HTR-8/SVneo (cell line): ENCODE results near the gene CCDC77.

Experiments
- DNase-seq: peaks from one replicate; pipeline ENCODE4 v3.0.0; 2011; ENCODE audit warnings: low spot score, mixed read lengths; ENCODE audit not compliant: insufficient read length
- FAIRE-seq: peaks from 2 replicates; lab custom pipeline; 2011; peaks lifted over from hg19 to GRCh38; lab: Jason Lieb, UNC

Gene CCDC77

DNA sequence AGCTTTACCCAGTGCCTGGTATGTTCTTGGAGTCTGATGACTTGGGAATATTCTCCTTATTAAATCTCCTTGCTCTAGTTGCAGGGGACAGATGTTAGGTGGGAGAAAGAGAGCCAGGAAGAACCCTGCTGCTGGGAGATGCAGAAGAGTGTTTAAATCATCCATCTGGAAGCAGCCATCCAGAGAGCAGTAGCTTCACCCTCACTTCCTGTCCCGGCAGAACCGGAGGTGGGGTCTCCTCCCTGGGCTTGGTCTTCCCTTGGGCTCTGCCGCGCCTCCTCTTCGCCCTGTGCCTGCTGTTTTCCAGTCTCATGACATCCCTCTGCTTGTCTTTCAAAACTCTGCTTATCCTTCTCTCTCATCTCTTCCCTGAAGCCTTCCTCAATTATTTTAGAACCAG lies 73.8 kb downstream of the CCDC77 start:
- no peak for DNase-seq
- no peak for FAIRE-seq

DNA sequence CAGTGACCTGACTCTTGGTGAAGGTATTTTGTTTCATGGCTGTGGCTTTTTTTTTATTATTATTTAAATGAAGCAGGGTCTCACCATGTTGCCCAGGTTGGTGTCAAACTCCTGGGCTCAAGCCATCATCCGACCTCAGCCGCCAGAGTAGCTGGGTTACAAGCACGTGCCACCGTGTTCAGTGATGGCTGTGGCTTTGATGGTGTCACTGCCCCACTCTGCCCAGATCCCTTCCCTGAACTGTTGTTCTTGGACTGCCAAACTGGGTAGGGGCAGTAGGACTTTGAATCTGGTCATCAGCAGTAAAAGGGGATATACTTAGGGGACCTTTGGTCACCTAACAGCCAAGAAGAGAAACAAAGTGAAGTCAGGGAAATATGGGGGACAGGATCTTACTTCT lies 77.7 kb downstream of the CCDC77 start:
- DNase-seq: no peak
- no peak for FAIRE-seq

DNA sequence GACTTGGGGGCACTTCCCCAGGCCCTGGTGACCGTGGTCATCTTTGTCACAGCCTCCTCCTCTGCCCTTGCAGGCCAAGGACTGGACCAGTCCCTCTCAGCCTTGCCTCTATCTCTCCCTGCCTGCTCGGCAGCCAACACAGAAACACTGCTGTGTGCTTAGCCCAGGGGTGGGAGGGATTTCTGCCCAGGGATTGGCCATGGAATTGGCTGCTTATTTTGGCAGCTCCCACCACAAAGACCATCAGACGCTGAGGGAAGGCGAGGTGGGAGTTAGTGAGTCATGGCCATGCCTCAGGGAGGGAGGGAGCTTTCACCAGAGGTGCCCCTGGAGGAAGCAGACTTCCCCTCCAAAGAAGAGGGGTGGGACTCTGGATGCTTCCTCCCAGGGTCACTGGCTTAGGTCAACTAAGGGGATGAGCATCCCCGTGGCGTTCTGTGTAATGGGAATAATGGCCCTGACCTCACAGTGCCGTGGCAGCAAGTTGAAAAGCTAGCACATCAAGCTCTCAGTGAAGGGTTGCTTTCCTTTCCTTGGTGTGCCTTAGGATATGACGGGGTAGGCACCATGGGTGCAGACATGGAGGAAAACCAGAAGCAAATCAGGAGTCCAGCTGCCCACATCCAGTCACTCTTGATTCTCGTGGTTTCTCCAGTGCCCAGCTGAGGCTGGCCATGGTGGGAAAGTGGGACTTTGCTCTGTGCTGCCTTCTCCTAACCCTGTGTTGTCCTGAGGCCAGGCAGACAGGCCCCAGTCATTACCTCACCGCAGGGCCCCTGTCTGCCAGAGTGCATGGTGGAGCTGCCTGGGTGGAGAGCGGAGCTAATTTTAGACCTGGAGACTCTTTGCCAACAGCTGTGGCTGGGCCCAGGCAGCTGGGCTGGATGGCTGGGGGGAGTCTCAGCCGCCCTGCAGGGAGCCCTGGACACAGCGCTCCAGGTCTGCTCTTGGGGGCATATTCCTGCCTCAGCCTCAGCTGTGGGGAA lies 79.7 kb downstream of the CCDC77 start:
- FAIRE-seq: no peak
- DNase-seq: no peak

DNA sequence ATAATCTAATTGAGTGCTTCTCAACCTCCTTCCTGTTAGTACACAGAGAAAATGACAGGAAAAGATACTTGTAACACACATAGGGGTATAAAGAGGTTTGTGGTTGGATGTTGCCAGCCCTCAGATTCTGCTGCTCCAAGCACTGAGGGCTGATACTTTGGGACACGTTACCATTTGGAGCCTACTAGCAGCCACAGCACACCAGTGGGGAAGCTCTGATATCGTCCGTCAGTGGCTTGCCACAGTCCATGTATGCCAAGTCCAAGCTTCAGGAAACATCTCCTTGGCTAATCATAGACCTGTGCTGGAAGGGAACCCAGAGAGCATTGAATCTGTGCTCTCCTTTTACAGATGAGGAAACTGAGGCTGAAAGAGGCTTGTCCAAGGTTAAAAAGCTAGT lies 80.6 kb downstream of the CCDC77 start:
- DNase-seq (no peak), FAIRE-seq (no peak)

DNA sequence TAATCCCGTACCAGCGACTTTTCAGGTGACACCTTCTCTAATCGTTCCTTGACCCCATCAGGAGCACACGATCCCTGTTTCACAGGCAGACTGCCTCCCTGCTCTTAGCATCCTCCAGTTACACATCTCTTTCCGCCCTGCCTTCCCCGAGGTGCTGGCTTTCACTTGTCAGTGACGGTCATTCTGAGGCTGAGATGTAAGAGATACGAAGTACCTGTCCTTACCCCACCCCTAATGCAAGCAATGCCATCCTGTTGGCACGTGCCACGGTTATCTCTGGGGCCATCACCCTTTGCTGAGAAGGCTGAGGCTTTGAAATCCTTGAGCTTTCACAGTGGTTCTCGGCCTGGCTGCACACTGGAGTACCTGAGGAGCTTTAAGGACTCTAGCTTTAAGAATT lies 82.7 kb downstream of the CCDC77 start:
- DNase-seq: no peak
- FAIRE-seq: no peak

DNA sequence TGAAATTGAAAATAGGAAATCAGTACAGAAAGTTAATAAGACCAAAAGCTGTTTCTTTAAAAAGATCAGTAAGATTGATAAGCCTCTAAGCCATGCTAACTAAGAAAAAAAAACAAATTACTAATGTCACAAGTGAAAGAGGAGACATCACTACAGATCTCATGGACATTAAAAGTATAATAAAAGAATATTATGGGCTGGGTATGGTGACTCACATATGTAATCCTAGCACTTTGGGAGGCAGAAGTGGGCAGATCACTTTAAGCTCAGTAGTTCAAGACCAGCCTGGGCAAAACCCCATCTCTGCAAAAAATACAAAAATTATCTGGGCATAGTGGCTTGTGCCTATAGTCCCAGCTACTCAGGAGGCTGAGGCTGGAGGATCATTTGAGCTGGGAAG lies 88.8 kb downstream of the CCDC77 start:
- no peak for FAIRE-seq
- DNase-seq: no peak
